WTC11 (cell line): ENCODE data around the gene STAG1. TPM values are rescaled to one million over a fixed set of nuclear protein-coding genes. Genes with fewer than 3 reads are reported as not detected.

Experiments
- ATAC-seq: fragments of 200-7000 bp; cut with Tn5 transposase; 2 replicates; pipeline ENCODE4 v1.10.0; 2021; ENCODE audit warnings: mild to moderate bottlenecking, moderate library complexity
- CTCF ChIA-PET: fragments of 300-600 bp; sonication (Branson Sonifier 250); formaldehyde crosslinking; loops from one replicate; lab custom pipeline; 2021; ENCODE audit warnings: antibody characterized with exemption; lab: Charles Lee
- POLR2A ChIA-PET: fragments of 350-600 bp; sonication (Branson Sonifier 250); formaldehyde crosslinking; loops from one replicate; lab custom pipeline; 2021; ENCODE audit warnings: antibody characterized with exemption; lab: Charles Lee
- DNase-seq: peaks from one replicate; pipeline ENCODE4 v3.0.0; 2021; ENCODE audit warnings: low spot score
- H3K27ac Mint-ChIP-seq: 2 replicates; pipeline ENCODE4 v1.8.0; 2021; ENCODE audit warnings: mixed read lengths
- H3K27me3 Mint-ChIP-seq: 2 replicates; pipeline ENCODE4 v1.8.0; 2021; ENCODE audit warnings: low read depth, mild to moderate bottlenecking, moderate library complexity, mixed read lengths
- H3K36me3 Mint-ChIP-seq: 2 replicates; pipeline ENCODE4 v1.8.0; 2021; ENCODE audit warnings: mixed read lengths
- H3K4me1 Mint-ChIP-seq: 2 replicates; pipeline ENCODE4 v1.8.0; 2022; ENCODE audit warnings: mixed read lengths
- H3K4me3 Mint-ChIP-seq: 2 replicates; pipeline ENCODE4 v1.8.0; 2021; ENCODE audit warnings: mild to moderate bottlenecking, moderate library complexity, mixed read lengths
- H3K9me3 Mint-ChIP-seq: 2 replicates; pipeline ENCODE4 v1.8.0; 2021; ENCODE audit warnings: mixed read lengths
- E2F4 ChIP-seq: sonication (generic); formaldehyde crosslinking; IDR thresholded peaks from 2 replicates; pipeline ENCODE4 v1.8.1; 2022; ENCODE audit warnings: low read depth, mild to moderate bottlenecking, moderate library complexity, missing genetic modification reagents, borderline replicate concordance
- IRF2 ChIP-seq: sonication (generic); formaldehyde crosslinking; IDR thresholded peaks from 2 replicates; pipeline ENCODE4 v1.8.0; 2022; ENCODE audit warnings: low read depth, missing genetic modification reagents, borderline replicate concordance
- OVOL2 ChIP-seq: fragments of 250-450 bp; sonication (Bioruptor Pico); IDR thresholded peaks from 2 replicates; pipeline ENCODE4 v1.9.0; 2021; ENCODE audit warnings: mild to moderate bottlenecking, borderline replicate concordance
- PREB ChIP-seq: sonication (generic); formaldehyde crosslinking; IDR thresholded peaks from 2 replicates; pipeline ENCODE4 v1.8.1; 2022; ENCODE audit warnings: mild to moderate bottlenecking, missing genetic modification reagents, moderate library complexity, borderline replicate concordance
- RORB ChIP-seq: fragments of 250-450 bp; sonication (Bioruptor Pico); IDR thresholded peaks from 2 replicates; pipeline ENCODE4 v1.9.0; 2021; ENCODE audit warnings: mild to moderate bottlenecking
- SMAD4 ChIP-seq: sonication (generic); formaldehyde crosslinking; IDR thresholded peaks from 2 replicates; pipeline ENCODE4 v1.8.0; 2022; ENCODE audit warnings: mild to moderate bottlenecking, missing genetic modification reagents
- TEAD1 ChIP-seq: sonication (generic); formaldehyde crosslinking; IDR thresholded peaks from 2 replicates; pipeline ENCODE4 v1.8.0; 2022; ENCODE audit warnings: mild to moderate bottlenecking, missing genetic modification reagents
- TEAD4 ChIP-seq: sonication (generic); formaldehyde crosslinking; IDR thresholded peaks from 2 replicates; pipeline ENCODE4 v1.8.0; 2022; ENCODE audit warnings: mild to moderate bottlenecking, missing genetic modification reagents
- ZBTB43 ChIP-seq: sonication (generic); formaldehyde crosslinking; IDR thresholded peaks from 2 replicates; pipeline ENCODE4 v1.8.1; 2023; ENCODE audit warnings: mild to moderate bottlenecking, missing genetic modification reagents
- ZNF232 ChIP-seq: sonication (generic); formaldehyde crosslinking; IDR thresholded peaks from 2 replicates; pipeline ENCODE4 v1.8.0; 2022; ENCODE audit warnings: mild to moderate bottlenecking, missing genetic modification reagents
- total RNA-seq: library from RNA; stranded (reverse); gene quantifications from 3 replicates; pipeline ENCODE4 v1.2.3, GENCODE V29; 2021
- TF ChIP-seq, protein P1 (sequence below): fragments of 250-450 bp; sonication (Bioruptor Pico); IDR thresholded peaks from 2 replicates; pipeline ENCODE4 v1.9.0; 2021; ENCODE audit warnings: mild to moderate bottlenecking
- TF ChIP-seq, protein P2 (sequence below): sonication (generic); formaldehyde crosslinking; IDR thresholded peaks from 2 replicates; pipeline ENCODE4 v1.8.1; 2022; ENCODE audit warnings: missing genetic modification reagents, borderline replicate concordance
- TF ChIP-seq, protein P3 (sequence below): sonication (generic); formaldehyde crosslinking; IDR thresholded peaks from 2 replicates; pipeline ENCODE4 v1.8.1; 2023; ENCODE audit warnings: mild to moderate bottlenecking, missing genetic modification reagents, moderate library complexity
- TF ChIP-seq, protein P4 (sequence below): sonication (generic); formaldehyde crosslinking; IDR thresholded peaks from 2 replicates; pipeline ENCODE4 v1.8.0; 2022; ENCODE audit warnings: mild to moderate bottlenecking, missing genetic modification reagents
- TF ChIP-seq, protein P5 (sequence below): sonication (generic); formaldehyde crosslinking; IDR thresholded peaks from 2 replicates; pipeline ENCODE4 v1.8.1; 2023; ENCODE audit warnings: mild to moderate bottlenecking, missing genetic modification reagents, borderline replicate concordance

STAG1 gene
- total RNA-seq, 1 experiment from 2014 or later: 20.7 TPM

DNA sequence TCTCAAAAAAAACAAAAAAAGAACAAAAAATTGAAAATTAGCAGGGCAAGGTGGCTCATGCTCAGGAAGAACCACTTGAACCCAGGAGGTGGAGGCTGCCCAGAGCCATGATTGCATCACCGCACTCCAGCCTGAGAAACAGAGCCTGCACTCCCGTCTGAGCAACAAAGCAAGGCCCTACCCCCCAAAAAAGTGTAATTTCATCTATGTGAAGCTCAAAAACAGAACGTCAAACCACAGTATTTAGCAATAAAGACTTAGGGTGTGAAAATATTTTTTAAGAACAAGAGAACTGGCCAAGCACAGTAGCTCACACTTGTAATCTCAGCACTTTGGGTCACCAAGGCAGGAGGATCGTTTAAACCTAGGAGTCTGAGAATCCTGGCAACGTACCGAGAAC is 38.2 kb downstream of the STAG1 start:
- POLR2A ChIA-PET: no interaction called here

More for the DNA sequence above, 38.2 kb downstream of the STAG1 start:
- Mint-ChIP-seq H3K4me1 (peaks cover 4% of the 10 kb centered on the region; the same call in 1 of the 2 replicates), H3K27ac (no peak overlapping the region), H3K4me3 (no peak overlapping the region), H3K9me3 (no peaks in the 10 kb centered on the region), H3K36me3 (no peaks in the 10 kb centered on the region), H3K27me3 (no peaks in the 10 kb centered on the region)
- CTCF ChIA-PET: interaction anchor here (0.7 kb wide), 1 partner anchor 137 kb away, joined by 4 read pairs; no protein-coding TSS in a partner anchor
- TF ChIP-seq, protein P1, sequence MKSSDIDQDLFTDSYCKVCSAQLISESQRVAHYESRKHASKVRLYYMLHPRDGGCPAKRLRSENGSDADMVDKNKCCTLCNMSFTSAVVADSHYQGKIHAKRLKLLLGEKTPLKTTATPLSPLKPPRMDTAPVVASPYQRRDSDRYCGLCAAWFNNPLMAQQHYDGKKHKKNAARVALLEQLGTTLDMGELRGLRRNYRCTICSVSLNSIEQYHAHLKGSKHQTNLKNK: no peak
- TF ChIP-seq TEAD1 (CRISPR knock-in tag) (no peak), IRF2 (CRISPR knock-in tag) (no peak), TEAD4 (CRISPR knock-in tag) (no peak), SMAD4 (CRISPR knock-in tag) (no peak), PREB (CRISPR knock-in tag) (no peak), ZBTB43 (CRISPR knock-in tag) (no peak), ZNF232 (CRISPR knock-in tag) (no peak), OVOL2 (no peak), E2F4 (CRISPR knock-in tag) (no peak), RORB (CRISPR knock-in tag) (no peak)
- TF ChIP-seq, protein P2, sequence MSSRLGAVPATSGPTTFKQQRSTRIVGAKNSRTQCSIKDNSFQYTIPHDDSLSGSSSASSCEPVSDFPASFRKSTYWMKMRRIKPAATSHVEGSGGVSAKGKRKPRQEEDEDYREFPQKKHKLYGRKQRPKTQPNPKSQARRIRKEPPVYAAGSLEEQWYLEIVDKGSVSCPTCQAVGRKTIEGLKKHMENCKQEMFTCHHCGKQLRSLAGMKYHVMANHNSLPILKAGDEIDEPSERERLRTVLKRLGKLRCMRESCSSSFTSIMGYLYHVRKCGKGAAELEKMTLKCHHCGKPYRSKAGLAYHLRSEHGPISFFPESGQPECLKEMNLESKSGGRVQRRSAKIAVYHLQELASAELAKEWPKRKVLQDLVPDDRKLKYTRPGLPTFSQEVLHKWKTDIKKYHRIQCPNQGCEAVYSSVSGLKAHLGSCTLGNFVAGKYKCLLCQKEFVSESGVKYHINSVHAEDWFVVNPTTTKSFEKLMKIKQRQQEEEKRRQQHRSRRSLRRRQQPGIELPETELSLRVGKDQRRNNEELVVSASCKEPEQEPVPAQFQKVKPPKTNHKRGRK: no peak
- TF ChIP-seq, protein P3, sequence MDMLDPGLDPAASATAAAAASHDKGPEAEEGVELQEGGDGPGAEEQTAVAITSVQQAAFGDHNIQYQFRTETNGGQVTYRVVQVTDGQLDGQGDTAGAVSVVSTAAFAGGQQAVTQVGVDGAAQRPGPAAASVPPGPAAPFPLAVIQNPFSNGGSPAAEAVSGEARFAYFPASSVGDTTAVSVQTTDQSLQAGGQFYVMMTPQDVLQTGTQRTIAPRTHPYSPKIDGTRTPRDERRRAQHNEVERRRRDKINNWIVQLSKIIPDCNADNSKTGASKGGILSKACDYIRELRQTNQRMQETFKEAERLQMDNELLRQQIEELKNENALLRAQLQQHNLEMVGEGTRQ (CRISPR knock-in tag): no peak
- TF ChIP-seq, protein P4, sequence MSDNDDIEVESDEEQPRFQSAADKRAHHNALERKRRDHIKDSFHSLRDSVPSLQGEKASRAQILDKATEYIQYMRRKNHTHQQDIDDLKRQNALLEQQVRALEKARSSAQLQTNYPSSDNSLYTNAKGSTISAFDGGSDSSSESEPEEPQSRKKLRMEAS (CRISPR knock-in tag): no peak
- TF ChIP-seq, protein P5, sequence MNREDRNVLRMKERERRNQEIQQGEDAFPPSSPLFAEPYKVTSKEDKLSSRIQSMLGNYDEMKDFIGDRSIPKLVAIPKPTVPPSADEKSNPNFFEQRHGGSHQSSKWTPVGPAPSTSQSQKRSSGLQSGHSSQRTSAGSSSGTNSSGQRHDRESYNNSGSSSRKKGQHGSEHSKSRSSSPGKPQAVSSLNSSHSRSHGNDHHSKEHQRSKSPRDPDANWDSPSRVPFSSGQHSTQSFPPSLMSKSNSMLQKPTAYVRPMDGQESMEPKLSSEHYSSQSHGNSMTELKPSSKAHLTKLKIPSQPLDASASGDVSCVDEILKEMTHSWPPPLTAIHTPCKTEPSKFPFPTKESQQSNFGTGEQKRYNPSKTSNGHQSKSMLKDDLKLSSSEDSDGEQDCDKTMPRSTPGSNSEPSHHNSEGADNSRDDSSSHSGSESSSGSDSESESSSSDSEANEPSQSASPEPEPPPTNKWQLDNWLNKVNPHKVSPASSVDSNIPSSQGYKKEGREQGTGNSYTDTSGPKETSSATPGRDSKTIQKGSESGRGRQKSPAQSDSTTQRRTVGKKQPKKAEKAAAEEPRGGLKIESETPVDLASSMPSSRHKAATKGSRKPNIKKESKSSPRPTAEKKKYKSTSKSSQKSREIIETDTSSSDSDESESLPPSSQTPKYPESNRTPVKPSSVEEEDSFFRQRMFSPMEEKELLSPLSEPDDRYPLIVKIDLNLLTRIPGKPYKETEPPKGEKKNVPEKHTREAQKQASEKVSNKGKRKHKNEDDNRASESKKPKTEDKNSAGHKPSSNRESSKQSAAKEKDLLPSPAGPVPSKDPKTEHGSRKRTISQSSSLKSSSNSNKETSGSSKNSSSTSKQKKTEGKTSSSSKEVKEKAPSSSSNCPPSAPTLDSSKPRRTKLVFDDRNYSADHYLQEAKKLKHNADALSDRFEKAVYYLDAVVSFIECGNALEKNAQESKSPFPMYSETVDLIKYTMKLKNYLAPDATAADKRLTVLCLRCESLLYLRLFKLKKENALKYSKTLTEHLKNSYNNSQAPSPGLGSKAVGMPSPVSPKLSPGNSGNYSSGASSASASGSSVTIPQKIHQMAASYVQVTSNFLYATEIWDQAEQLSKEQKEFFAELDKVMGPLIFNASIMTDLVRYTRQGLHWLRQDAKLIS: no peak
- ATAC-seq (no peak), DNase-seq (no peak)
